GM23248 (cell line): ENCODE measurements around the gene AP1AR. TPM values are rescaled to one million over a fixed set of nuclear protein-coding genes. Genes with fewer than 3 reads are reported as not detected.

Experiments
- DNase-seq: peaks from one replicate; pipeline ENCODE4 v3.0.0-alpha.2; 2015
- H2AFZ ChIP-seq: fragments of 200-600 bp; sonication (generic); 2 replicates; pipeline ENCODE4 v1.6.1; 2016; ENCODE audit warnings: antibody characterized with exemption
- H3F3A ChIP-seq: fragments of 200-600 bp; sonication (generic); 2 replicates; pipeline ENCODE4 v1.6.1; 2016; ENCODE audit warnings: mild to moderate bottlenecking, antibody characterized with exemption, mixed run types; ENCODE audit not compliant: insufficient read depth
- H3K27ac ChIP-seq: fragments of 200-600 bp; sonication (generic); 2 replicates; pipeline ENCODE4 v1.5.1; 2016; ENCODE audit warnings: mild to moderate bottlenecking
- H3K27me3 ChIP-seq: fragments of 200-600 bp; sonication (generic); replicated peaks from 2 replicates; pipeline ENCODE4 v1.6.1; 2016; ENCODE audit warnings: mild to moderate bottlenecking; ENCODE audit not compliant: insufficient read depth
- H3K36me3 ChIP-seq: fragments of 200-600 bp; sonication (generic); 2 replicates; pipeline ENCODE4 v1.6.1; 2016; ENCODE audit warnings: low read depth, mild to moderate bottlenecking
- H3K4me1 ChIP-seq: fragments of 200-600 bp; sonication (generic); 2 replicates; pipeline ENCODE4 v1.6.1; 2016; ENCODE audit warnings: mild to moderate bottlenecking; ENCODE audit not compliant: insufficient read depth
- H3K4me2 ChIP-seq: fragments of 200-600 bp; sonication (generic); one replicate; pipeline ENCODE4 v1.6.1; 2016; ENCODE audit warnings: mild to moderate bottlenecking; ENCODE audit not compliant: unreplicated experiment
- H3K4me3 ChIP-seq: fragments of 200-600 bp; sonication (generic); 2 replicates; pipeline ENCODE4 v1.5.1; 2016; ENCODE audit warnings: mild to moderate bottlenecking
- H3K79me2 ChIP-seq: fragments of 200-600 bp; sonication (generic); 2 replicates; pipeline ENCODE4 v1.6.1; 2016; ENCODE audit warnings: mild to moderate bottlenecking; ENCODE audit not compliant: insufficient read depth
- H3K9ac ChIP-seq: fragments of 200-600 bp; sonication (generic); 2 replicates; pipeline ENCODE4 v1.6.1; 2016; ENCODE audit warnings: mild to moderate bottlenecking
- H3K9me2 ChIP-seq: fragments of 200-600 bp; sonication (generic); 2 replicates; pipeline ENCODE4 v1.6.1; 2016; ENCODE audit warnings: mixed run types, mild to moderate bottlenecking, moderate library complexity; ENCODE audit not compliant: insufficient read depth
- H3K9me3 ChIP-seq: fragments of 200-600 bp; sonication (generic); one replicate; pipeline ENCODE4 v1.6.1; 2017; ENCODE audit warnings: low read depth
- H4K20me1 ChIP-seq: fragments of 200-600 bp; sonication (generic); 2 replicates; pipeline ENCODE4 v1.6.0; 2016; ENCODE audit not compliant: insufficient read depth
- EZH2 ChIP-seq: fragments of 200-600 bp; sonication (generic); IDR thresholded peaks from 2 replicates; pipeline ENCODE4 v1.6.1; 2018; ENCODE audit warnings: antibody characterized with exemption, mild to moderate bottlenecking; ENCODE audit not compliant: insufficient read depth, poor library complexity, severe bottlenecking
- EZH2phosphoT487 ChIP-seq: fragments of 200-600 bp; sonication (generic); IDR thresholded peaks from 2 replicates; pipeline ENCODE4 v1.6.1; 2018; ENCODE audit warnings: antibody characterized with exemption, moderate library complexity, mild to moderate bottlenecking, low read depth; ENCODE audit not compliant: insufficient read depth
- WGBS, 2 experiments: methylation state at CpG; one replicate each; pipeline ENCODE4 v1.1.6; 2015 to 2017; ENCODE audit warnings: low lambda C conversion rate in 2 of 2, low coverage in 1 of 2; ENCODE audit errors: missing lambda C conversion rate in 2 of 2; 5-methylcytosine and 5-hydroxymethylcytosine counted together
- in situ Hi-C: fragments of 300-500 bp; cut with MboI; formaldehyde crosslinking; loops from 2 replicates; pipeline ENCODE4 v1.15.0; 2020
- polyA plus RNA-seq: library from polyadenylated mRNA; unstranded; fragments of >200 nt; fragmentation: Nextera tagmentation; extraction: Ambion mirVana; gene quantifications from 2 replicates; pipeline ENCODE4 v1.2.1, GENCODE V29; 2016
- total RNA-seq: library from RNA; depleted of rRNA; stranded (reverse); fragments of >200 nt; shearing (Covaris generic); gene quantifications from 2 replicates; pipeline ENCODE4 v1.2.3, GENCODE V29; 2014

Gene AP1AR
- total and polyA plus RNA-seq, 2 experiments from 2014 or later: 20.4 to 21.3 TPM

DNA sequence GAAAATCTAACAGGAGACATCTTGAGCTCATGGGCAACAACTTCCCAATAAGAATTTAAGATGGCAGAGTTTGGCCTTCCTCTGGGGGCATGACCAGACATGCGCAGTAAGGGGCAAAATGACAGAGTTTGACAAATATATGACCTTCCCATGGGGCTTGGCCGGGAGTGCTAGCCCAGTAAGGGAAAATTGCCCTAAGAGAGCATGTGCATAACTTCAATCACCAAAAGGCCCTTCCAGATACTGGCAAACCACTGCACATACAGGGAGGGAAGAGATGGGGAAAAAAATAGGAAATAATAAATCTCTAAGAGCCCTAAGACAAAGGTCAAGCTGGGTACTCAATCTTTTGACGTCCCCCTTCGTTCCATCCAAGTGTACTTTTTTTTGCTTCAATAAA is 40.7 kb downstream of the AP1AR start:
- H2AFZ ChIP-seq: no peak overlapping the region
- TF ChIP-seq EZH2phosphoT487 (no peak), EZH2 (no peak)
- WGBS, 2 experiments: 98 to 99% methylated on average over 4 of the region's 4 CpGs
- H3K9me2 ChIP-seq: no peaks in the 10 kb centered on the region; the same call in 1 of the 2 replicates
- peaks cover 22% of the 10 kb centered on the region for H3F3A ChIP-seq
- no peaks in the 10 kb centered on the region for H3K27me3 ChIP-seq
- no peak overlapping the region for H3K27ac ChIP-seq
- H3K9me3 ChIP-seq: no peaks in the 10 kb centered on the region
- H3K79me2 ChIP-seq: no peaks in the 10 kb centered on the region
- H4K20me1 ChIP-seq: no peaks in the 10 kb centered on the region
- H3K36me3 ChIP-seq: no peaks in the 10 kb centered on the region
- no peak overlapping the region for H3K4me2 ChIP-seq
- in situ Hi-C loops: no loop called here
- no peak overlapping the region for H3K9ac ChIP-seq
- DNase-seq: no peak
- no peak overlapping the region for H3K4me3 ChIP-seq
- peaks cover 32% of the 10 kb centered on the region for H3K4me1 ChIP-seq

DNA sequence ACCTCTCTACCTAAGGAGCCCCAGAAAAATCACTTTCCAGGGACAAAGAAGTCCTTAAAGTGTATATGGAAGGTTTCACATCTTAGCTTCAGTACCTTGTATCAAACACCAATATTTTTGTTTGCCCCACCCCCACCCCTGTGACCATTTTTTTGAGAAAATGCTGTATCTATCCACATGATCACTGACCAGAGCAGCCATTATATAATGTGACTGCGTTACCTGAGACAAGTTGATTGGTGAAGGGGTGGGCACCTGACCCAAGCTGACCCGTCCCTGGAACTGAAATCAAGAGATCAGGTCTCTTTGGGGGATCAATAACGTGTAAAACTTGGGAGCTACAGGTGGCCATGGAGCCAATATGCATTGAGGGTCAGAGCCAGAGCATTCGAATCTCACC is 43.4 kb downstream of the AP1AR start:
- Histone ChIP-seq H3K4me2 (no peak overlapping the region), H3K27me3 (no peaks in the 10 kb centered on the region), H4K20me1 (no peaks in the 10 kb centered on the region), H3K4me1 (peaks cover 32% of the 10 kb centered on the region), H3K9me2 (no peaks in the 10 kb centered on the region; the same call in 1 of the 2 replicates), H3K4me3 (no peak overlapping the region), H3K27ac (no peak overlapping the region), H2AFZ (no peak overlapping the region), H3K36me3 (no peaks in the 10 kb centered on the region), H3K9me3 (no peaks in the 10 kb centered on the region), H3K9ac (no peak overlapping the region), H3F3A (peaks cover 22% of the 10 kb centered on the region), H3K79me2 (peaks cover 16% of the 10 kb centered on the region; the same call in 1 of the 2 replicates)
- TF ChIP-seq EZH2: no peak
- no peak for TF ChIP-seq EZH2phosphoT487
- WGBS, 2 experiments: 96 to 97% methylated on average over 4 of the region's 4 CpGs
- in situ Hi-C loops: no loop called here
- no peak for DNase-seq

DNA sequence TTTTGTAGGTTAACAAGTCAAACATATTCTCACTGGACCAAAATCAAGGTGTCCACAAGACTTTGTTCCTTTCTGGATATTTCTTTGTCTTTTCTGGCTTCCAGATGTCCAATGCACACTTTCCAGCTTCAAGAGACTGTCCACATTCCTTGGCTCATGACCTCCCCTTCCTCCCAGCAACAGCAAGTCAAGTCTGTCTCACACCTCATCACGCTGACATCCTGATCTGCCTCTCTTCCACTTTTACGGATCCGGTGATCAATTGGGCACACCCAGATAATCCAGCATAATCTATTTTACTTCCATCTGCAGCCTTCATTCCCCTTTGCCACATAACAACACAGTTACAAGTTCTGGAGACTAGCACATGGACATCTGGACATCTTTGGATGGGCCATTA is 44.5 kb downstream of the AP1AR start:
- no peak for DNase-seq
- peaks cover 11% of the 10 kb centered on the region for H3F3A ChIP-seq

DNA sequence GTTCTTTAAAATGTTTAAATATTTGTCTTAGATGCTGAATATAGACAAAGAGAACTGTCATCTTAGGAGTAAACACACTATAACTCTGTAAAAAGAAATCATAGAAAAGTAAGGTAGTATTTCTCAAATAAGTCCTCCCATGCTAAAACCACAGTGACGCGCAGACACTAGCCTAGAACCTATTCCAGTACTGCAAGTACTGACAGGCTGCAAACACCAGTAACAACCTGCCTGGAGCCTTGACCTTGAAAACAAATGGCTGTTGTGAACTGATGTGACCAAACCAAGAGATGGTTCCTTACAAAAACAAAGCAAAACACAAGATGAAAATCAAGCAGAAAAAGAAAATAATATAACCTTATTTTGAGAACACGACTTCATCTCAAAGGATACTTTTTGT is 45.6 kb downstream of the AP1AR start:
- Histone ChIP-seq H3K36me3 (no peaks in the 10 kb centered on the region), H3K4me3 (no peak overlapping the region), H3K27me3 (no peaks in the 10 kb centered on the region), H3F3A (peaks cover 3% of the 10 kb centered on the region), H2AFZ (no peak overlapping the region), H3K9ac (no peak overlapping the region), H3K4me2 (no peak overlapping the region), H4K20me1 (no peaks in the 10 kb centered on the region), H3K79me2 (peaks cover 26% of the 10 kb centered on the region), H3K27ac (no peak overlapping the region), H3K9me3 (no peaks in the 10 kb centered on the region), H3K4me1 (peaks cover 14% of the 10 kb centered on the region), H3K9me2 (no peaks in the 10 kb centered on the region; the same call in 1 of the 2 replicates)
- no peak for DNase-seq
- in situ Hi-C loops: no loop called here
- no peak for TF ChIP-seq EZH2phosphoT487
- no peak for TF ChIP-seq EZH2
- WGBS, 2 experiments: 91% methylated on average over 3 of the region's 3 CpGs

More for the DNA sequence above, 44.5 kb downstream of the AP1AR start:
- TF ChIP-seq EZH2: no peak
- no peak for TF ChIP-seq EZH2phosphoT487
- Histone ChIP-seq H3K27ac (no peak overlapping the region), H3K36me3 (no peaks in the 10 kb centered on the region), H3K79me2 (peaks cover 25% of the 10 kb centered on the region), H3K9ac (no peak overlapping the region), H3K9me2 (no peaks in the 10 kb centered on the region; the same call in 1 of the 2 replicates), H3K9me3 (no peaks in the 10 kb centered on the region), H3K4me3 (no peak overlapping the region), H3K27me3 (no peaks in the 10 kb centered on the region), H3K4me1 (peaks cover 22% of the 10 kb centered on the region), H4K20me1 (no peaks in the 10 kb centered on the region), H3K4me2 (no peak overlapping the region), H2AFZ (no peak overlapping the region)
- 60 to 65% methylated on average over 3 of the region's 3 CpGs for WGBS, 2 experiments
- in situ Hi-C loops: no loop called here
